ENCODE results near the gene ZC2HC1B. TPM values are rescaled to one million over a fixed set of nuclear protein-coding genes. Genes with fewer than 3 reads are reported as not detected.

The ZC2HC1B gene
- total and polyA plus RNA-seq, 2 experiments from 2014 or later, result not detected

GRCh38 chr6:143842461-143842901, 21.8 kb upstream of the ZC2HC1B start:
- Histone ChIP-seq H3K9me2 (replicated peaks; ENCODE audit: insufficient read depth) (no peaks in the 10 kb centered on the region), H3K27me3 (no peaks in the 10 kb centered on the region), H3K4me1 (ENCODE audit: insufficient read depth) (peaks cover 18% of the 10 kb centered on the region), H3K27ac (peak overlapping the region; percentile 96), H3K9me3 (ENCODE audit: low read depth) (no peaks in the 10 kb centered on the region), H3K79me2 (peaks cover 25% of the 10 kb centered on the region), H3K36me3 (replicated peaks; ENCODE audit: insufficient read depth, low read depth) (no peaks in the 10 kb centered on the region), H3K4me2 (peak overlapping the region; percentile 73), H2AFZ (peak overlapping the region; percentile 66), H4K20me1 (ENCODE audit: insufficient read depth, poor library complexity, severe bottlenecking) (no peaks in the 10 kb centered on the region), H3K4me3 (peak overlapping the region; percentile 35)
- WGBS (ENCODE audit: low lambda C conversion rate, missing lambda C conversion rate), result 26% methylated on average over 7 of the region's 7 CpGs
- no peak for TF ChIP-seq EZH2phosphoT487 (IDR thresholded peaks at IDR 0.05; ENCODE audit: low read depth, severe bottlenecking, unreplicated experiment)
- no peak for TF ChIP-seq EZH2 (IDR thresholded peaks at IDR 0.05; ENCODE audit: borderline replicate concordance)
- TF ChIP-seq CTCF (IDR thresholded peaks at IDR 0.05; ENCODE audit: poor library complexity), result no peak
- DNase-seq (ENCODE audit: low spot score), result no peak

- H3K4me2 ChIP-seq, result peak within 1 kb of the TSS; percentile 81
- H2AFZ ChIP-seq, result peak within 1 kb of the TSS; percentile 66
- H3K4me1 ChIP-seq (ENCODE audit: insufficient read depth), result peaks cover 13% of the 10 kb centered on the region
- no peaks in the 10 kb centered on the region for H3K9me2 ChIP-seq (replicated peaks; ENCODE audit: insufficient read depth)
- peaks cover 27% of the 10 kb centered on the region for H3K79me2 ChIP-seq
- H3K9me3 ChIP-seq (ENCODE audit: low read depth), result no peaks in the 10 kb centered on the region
- peak within 1 kb of the TSS; percentile 40 for H3K4me3 ChIP-seq
- TF ChIP-seq CTCF (IDR thresholded peaks at IDR 0.05; ENCODE audit: poor library complexity), result no peak
- TF ChIP-seq EZH2phosphoT487 (IDR thresholded peaks at IDR 0.05; ENCODE audit: low read depth, severe bottlenecking, unreplicated experiment), result no peak
- no peaks in the 10 kb centered on the region for H3K36me3 ChIP-seq (replicated peaks; ENCODE audit: insufficient read depth, low read depth)
- H3K27ac ChIP-seq, result peak within 1 kb of the TSS; percentile 96
- H4K20me1 ChIP-seq (ENCODE audit: insufficient read depth, poor library complexity, severe bottlenecking), result no peaks in the 10 kb centered on the region
- DNase-seq (ENCODE audit: low spot score), result peak; percentile 98
- WGBS (ENCODE audit: low lambda C conversion rate, missing lambda C conversion rate), result under 1% methylated on average over 64 of the region's 64 CpGs
- H3K27me3 ChIP-seq, result no peaks in the 10 kb centered on the region
Measured at GRCh38 chr6:143842902-143843676, 21.2 kb upstream of the ZC2HC1B start, which contains the start of gene LTV1. LTV1 (plus strand) TSS chr6:143843338; CDS start chr6:143843478, 140 bp downstream.

- no peaks in the 10 kb centered on the region for H3K27me3 ChIP-seq
- peak overlapping the region; percentile 40 for H3K4me3 ChIP-seq
- H3K4me1 ChIP-seq (ENCODE audit: insufficient read depth), result peaks cover 11% of the 10 kb centered on the region
- H3K79me2 ChIP-seq, result peaks cover 32% of the 10 kb centered on the region
- H3K9me2 ChIP-seq (replicated peaks; ENCODE audit: insufficient read depth), result no peaks in the 10 kb centered on the region
- no peak for DNase-seq (ENCODE audit: low spot score)
- H2AFZ ChIP-seq, result peak overlapping the region; percentile 50
- H3K9me3 ChIP-seq (ENCODE audit: low read depth), result no peaks in the 10 kb centered on the region
- TF ChIP-seq EZH2 (IDR thresholded peaks at IDR 0.05; ENCODE audit: borderline replicate concordance), result no peak
- no peak for TF ChIP-seq CTCF (IDR thresholded peaks at IDR 0.05; ENCODE audit: poor library complexity)
- no peak for TF ChIP-seq EZH2phosphoT487 (IDR thresholded peaks at IDR 0.05; ENCODE audit: low read depth, severe bottlenecking, unreplicated experiment)
- H3K36me3 ChIP-seq (replicated peaks; ENCODE audit: insufficient read depth, low read depth), result no peaks in the 10 kb centered on the region
- H3K27ac ChIP-seq, result peak overlapping the region; percentile 75
- H3K4me2 ChIP-seq, result peak overlapping the region; percentile 81
- no peaks in the 10 kb centered on the region for H4K20me1 ChIP-seq (ENCODE audit: insufficient read depth, poor library complexity, severe bottlenecking)
- 1% methylated on average over 9 of the region's 9 CpGs for WGBS (ENCODE audit: low lambda C conversion rate, missing lambda C conversion rate)
Measured at GRCh38 chr6:143843677-143843999, 20.6 kb upstream of the ZC2HC1B start.
